GM11168 (cell line): ENCODE results near the gene RALGAPA1.
"Not testable (repeated sequence)": the region's sequence is repeated elsewhere in the genome, so short reads cannot be mapped to it uniquely, and the experiment has no call there.

Source experiments
- in situ Hi-C: fragments of 300-500 bp; cut with MboI; formaldehyde crosslinking; loops from one replicate; pipeline ENCODE4 v1.12.0; 2022; ENCODE audit warnings: low sequenced_read_pairs; ENCODE audit not compliant: unreplicated experiment

The RALGAPA1 gene

DNA sequence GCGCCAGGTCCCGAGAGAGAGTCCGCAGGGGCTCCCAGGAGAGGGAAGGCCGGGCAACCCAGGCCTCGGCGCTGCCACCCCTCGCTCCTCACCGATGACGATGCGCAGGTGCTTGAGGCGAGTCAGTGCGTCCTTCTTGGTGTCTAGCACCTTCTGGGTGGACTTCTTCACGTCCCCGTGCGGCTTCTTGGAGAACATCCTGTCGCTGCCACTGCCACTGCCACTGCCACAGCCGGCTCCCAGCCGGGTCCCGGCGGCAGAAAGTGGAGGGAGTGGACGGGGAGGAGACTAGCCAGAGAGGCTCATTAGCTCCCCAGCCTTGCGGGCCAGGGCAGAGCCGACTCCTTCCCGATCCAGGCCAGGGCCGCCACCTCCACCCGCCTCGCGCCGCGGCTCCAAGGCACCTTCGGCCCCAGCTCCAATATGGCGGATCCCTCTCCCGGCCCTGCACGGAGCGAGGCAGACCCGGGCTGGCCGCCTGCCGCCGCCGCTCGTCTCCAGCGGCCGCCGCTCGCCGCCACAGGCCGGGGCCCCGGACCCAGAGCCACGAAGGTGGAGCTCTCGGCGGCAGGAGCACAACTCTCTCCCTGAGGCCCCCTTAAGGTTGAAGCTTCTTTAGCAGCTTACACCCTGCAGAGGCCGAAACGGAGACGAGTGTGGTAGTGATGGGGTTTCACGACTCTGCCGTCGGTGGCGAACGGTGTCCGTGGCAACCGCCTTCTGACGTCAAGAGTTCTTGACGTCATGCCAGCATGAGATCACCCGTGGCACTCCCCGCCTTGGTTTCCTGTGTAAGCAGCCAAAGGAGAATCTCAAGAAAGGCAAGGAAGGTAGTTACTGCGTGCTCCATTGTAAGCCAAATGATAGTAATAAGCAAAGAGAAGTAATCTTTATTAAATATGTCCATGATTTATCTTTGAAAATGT lies at the start of gene RALGAPA1:
Gene RALGAPA1, minus strand, starts transcription at position 658 of the 926 bp plus-strand sequence. Its CDS starts 460 bp downstream, at position 198.
- in situ Hi-C loops, result not testable (repeated sequence)

DNA sequence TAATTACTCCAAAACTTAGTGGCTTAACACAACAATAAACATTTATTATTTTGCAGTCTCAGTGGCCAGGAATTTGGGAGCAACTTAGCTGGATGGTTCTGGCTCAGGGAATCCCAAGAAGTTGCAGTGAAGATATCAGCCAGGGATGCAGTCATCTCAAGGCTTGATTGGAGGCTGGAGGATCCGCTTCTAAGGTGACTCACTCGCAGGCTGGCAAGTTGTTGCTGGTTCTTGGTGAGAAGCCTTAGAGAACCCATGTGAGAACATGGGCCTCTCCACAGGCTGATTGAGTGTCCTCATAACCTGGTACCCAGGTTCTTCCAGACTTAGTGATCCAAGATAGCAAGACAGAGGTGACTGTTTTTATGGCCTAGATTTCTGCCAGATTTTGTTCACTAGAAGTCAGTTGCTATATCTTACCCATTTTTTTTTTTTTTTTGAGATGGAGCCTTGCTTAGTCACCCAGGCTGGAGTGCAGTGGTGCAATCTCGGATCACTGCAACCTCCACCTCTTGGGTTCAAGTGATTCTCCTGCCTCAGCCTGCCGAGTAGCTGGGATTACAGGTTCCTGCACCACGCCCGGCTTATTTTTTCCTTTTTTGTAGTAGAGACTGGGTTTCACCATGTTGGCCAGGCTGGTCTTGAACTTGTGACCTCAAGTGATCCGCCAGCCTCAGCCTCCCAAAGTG lies 49.6 kb upstream of the RALGAPA1 start:
- in situ Hi-C loops, result no loop called here

DNA sequence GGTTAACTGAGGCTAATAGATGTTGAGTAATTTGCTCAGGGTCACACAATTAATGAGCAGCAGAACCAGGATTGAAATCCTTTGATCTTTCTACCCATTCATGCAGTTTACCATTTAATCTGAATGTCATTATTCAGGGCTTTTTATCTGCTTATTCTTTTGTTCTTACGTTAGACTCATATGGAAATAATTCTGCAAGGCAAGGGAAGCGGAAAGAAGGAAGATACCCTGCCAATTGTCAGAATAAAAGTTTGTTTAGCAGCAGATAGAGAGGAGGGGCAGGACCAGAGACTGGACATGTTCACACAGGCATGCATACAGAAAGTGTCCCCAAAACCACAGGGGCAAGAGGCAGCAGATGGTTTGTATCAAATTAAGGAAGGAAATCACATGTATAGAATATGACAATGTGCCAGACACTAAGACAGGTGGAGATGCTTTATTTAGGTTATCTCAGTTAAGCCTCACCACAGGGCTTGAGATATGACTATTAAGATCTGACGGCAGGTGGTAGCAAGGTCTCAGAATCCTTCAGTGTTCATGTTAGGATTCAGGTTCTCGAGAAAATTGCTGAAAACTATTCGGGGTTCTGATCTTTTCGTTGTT lies 46.9 kb upstream of the RALGAPA1 start:
- in situ Hi-C loops, result no loop called here

DNA sequence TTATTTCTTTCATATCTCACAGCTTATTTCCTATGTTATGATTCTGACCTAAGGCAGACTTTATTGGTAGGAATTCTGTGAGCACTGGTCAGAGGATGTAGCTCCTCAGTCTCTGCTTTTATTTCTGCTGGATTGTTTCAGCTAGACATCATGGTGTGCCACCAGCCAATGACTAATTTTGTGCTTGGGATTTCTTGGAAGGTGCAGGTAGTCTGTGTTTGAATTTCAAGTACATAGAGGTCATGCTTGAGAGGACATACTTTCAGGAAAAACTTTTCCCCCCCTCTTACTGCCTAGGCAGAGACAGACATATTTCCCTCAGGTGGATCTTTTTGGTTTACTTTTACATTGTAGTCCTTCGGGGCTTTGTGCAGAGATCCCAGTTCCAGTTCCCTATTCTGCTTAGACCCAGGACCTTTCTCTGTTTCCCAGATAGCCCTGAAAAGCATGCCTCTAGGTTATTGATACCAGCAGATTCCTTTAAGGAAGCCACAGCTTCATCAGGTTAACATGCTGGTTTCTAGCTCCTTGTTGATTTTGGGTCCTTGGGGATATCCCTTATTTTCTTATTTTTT lies 45.7 kb upstream of the RALGAPA1 start:
- in situ Hi-C loops, result no loop called here

DNA sequence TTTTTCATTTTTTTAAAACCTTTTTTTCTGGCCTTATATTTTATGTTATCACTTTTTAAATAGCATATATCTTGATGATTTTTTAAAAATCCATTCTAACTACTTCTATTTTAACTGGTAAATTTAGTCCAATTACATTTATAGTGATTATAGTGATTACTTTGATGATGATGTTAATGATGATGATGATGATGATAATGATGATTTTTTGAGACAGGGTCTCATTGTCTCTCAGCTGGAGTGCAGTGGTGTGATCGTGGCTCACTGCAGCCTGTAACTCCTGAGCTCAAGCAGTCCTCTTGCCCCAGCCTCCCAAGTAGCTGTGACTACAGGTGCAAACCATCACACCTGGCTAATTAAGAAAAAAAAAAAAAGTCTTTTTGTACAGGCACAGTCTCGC lies 44.1 kb upstream of the RALGAPA1 start:
- in situ Hi-C loops, result no loop called here

DNA sequence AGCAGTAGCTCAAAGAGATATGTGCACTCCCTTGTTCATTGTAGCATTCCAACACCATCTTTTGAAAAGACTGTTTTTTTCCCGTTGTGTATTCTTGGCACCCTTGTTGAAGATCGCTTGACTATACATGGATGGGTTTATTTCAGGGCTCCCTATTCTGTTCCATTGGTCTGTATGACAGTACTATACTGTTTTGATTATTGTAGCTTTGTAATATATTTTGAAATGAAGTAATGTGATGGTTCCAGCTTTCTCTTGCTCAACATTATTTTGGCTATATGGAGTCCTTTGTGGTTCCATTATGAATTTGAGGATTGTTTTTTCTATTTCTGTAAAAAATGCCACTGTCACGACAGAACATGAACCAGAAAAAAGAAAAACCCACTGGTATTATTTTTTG lies 42.7 kb upstream of the RALGAPA1 start:
- in situ Hi-C loops, result no loop called here

DNA sequence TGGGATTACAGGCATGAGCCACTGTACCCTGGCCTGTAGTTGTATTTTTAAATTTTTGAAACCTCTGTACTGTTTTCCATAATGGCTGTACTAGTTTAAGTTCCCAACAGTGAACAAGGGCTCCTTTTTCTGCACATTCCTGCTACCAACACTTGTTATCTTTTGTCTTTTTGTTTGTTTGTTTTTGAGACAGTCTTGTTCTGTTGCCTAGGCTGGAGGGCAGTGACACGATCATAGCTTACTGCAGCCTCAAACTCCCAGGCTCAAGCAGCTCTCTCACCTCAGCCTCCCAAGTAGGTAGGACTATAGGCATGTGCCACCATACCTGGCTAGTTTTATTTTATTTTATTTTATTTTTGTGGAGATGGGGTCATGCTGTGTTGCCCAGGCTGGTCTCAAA lies 40.0 kb upstream of the RALGAPA1 start:
- in situ Hi-C loops, result no loop called here

DNA sequence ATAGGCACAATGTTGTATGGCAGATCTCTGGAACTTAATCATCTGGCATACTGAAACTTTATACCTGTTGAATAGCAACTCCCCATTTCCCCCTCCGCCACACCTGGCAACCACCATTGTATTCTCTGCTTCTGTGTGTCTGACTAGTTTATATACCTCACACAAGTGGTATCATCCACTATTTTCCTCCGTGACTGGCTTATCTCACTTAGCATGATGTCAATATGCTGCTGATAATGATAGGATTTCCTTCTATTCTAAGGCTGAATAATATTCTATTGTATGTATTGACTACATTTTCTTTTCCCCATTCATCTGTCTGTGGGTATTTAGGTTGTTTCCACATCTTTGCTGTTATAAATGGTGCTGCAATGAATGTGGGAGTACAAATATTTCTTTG lies 38.5 kb upstream of the RALGAPA1 start:
- in situ Hi-C loops, result no loop called here

DNA sequence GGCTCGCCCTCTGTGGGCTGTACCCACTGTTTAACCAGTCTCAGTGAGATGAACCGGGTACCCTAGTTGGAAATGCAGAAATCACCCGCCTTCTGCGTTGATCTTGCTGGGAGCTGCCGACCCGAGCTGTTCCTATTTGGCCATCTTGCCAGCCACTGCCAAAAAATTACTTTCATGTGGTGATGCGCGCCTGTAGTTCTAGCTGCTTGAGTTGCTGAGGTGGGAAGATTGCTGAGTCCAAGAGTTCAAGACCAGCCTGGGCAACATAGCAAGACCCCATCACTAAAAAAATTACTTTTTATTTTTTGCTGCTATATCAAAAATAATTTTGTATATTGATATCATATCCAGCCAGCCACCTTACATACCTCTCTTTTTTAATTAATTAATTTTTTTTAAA lies 35.4 kb upstream of the RALGAPA1 start:
- in situ Hi-C loops, result no loop called here

DNA sequence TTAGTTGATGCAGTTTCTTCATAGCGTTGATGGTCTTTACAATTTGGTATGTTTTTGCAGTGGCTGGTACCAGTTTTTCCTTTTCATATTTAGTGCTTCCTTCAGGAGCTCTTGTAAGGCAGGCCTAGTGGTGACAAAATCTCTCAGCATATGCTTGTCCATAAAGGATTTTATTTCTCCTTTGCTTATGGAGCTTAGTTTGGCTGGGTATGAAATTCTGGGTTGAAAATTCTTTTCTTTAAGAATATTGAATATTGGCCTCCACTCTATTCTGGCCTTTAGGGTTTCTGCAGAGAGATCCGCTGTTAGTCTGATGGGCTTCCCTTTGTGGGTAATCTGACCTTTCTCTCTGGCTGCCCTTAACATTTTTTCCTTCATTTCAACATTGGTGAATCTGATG lies 33.1 kb upstream of the RALGAPA1 start:
- in situ Hi-C loops, result not testable (repeated sequence)

DNA sequence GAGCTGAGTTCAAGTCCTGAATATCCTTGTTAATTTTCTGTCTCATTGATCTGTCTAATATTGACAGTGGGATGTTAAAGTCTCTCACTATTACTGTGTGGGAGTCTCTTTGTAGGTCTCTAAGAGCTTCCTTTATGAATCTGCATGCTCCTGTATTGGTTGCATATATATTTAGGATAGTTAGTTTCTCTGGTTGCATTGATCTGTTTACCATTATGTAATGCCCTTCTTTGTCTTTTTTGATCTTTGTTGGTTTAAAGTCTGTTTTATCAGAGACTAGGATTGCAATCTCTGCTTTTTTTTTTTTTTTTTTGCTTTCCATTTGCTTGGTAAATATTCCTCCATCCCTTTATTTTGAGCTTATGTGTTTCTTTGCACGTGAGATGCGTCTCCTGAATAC lies 32.6 kb upstream of the RALGAPA1 start:
- in situ Hi-C loops, result not testable (repeated sequence)

DNA sequence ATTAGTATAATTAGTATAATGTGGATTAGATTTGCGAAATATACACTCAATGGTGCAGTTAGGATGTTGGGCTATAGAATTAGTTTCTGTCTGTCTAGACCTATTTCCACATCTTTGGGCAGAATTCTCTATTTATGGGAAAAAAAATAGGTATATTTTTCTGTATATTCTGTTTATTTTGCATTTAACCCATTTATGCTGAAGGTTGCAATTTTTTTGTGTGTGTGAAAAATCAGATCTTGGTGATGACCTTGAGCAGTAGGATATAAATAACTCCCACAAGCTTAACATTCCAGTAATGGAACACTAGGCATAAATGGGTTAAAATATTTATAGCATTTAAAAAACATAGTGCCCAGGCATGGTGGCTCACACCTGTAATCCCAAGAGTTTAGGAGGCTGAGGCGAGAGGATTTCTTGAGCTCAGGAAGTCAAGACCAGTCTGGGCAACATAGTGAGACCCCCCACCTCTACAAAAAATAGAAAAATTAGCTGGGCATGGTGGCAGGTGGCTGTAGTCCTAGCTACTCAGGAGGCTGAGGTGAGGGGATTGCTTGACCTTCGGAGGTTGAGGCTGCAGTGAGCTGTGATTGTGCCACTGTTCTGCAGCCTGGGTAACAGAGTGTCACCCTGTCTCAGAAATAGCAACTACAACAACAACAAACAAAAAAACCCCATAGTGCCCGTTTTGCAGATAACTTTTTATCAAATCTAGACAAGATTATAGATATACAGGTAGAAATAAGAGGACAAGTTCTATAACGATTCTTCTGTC lies 26.3 kb upstream of the RALGAPA1 start:
- in situ Hi-C loops, result no loop called here

DNA sequence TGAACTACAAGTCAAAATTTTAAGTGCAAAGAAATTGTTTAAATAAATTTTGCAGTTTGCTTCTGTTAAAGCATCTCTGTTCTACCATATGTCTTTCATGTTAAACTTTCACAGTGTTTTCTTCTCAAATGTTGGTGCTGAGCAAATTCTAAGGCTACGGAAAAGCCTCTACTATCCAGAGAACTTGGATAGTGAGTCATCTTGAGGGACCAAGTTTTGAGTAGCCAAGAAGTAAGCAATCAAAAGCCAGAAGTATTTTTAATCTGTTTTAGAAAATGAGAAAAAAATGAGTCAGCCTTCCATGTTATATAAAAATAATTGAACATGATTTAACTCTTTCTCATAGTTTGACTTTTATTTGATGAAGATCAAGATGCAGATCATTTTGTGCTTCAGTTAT lies 20.4 kb upstream of the RALGAPA1 start:
- in situ Hi-C loops, result no loop called here

DNA sequence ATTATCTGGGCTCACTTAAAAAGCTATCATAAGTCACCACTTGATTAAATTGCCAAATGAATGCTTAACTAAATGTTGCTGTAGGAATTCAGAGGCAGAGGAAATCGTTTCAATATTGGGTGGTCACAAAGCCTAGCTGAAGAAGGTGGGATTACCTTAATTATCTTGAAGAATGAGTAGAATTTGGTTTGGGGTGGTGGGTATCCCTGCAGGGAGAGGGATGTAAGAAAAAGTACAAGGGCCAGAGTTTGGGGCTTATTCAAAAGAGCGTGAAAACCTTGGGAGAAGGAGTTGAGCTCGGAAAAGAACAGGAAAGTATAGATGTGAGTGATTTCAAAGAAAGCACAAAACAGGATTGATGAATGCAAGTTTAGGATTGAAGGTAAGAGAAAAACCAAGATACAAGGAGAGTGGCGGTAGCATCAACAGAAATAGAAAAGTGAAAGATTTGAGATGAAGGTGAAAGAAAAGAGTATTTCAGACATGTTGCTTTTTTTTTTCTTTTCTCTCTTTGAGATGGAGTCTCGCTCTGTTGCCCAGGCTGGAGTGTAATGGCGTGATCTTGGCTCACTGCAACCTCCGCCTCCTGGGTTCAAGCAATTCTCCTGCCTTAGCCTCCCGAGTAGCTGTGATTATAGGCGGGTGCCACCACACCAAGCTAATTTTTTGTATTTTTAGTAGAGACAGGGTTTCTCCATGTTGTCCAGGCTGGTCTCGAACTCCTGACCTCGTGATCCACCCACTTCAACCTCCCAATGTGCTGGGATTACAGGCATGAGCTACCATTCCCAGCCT lies 18.8 kb upstream of the RALGAPA1 start:
- in situ Hi-C loops, result no loop called here

DNA sequence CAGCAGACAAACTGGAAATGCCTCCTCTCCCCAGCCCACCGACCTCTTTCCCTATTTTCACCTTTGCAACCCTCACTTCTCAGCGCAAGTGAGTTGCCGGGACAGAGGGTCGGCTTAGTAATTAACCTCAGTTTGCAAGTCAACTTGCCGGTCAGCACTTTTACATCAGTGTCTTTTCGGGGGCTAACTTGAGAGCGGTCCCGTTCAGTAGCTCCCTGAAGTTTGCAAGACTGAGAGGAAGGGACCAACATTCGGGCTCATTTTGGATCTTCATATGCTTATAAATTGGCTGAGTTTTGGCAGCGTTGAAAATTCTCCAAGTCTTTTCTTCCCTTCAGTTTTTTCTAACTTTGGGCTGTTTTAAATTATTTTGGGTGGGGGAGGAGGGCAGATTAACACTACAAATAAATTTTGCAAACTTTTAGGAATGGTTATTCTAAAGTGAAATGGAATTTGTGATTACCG lies 17.9 kb upstream of the RALGAPA1 start:
- in situ Hi-C loops, result no loop called here

DNA sequence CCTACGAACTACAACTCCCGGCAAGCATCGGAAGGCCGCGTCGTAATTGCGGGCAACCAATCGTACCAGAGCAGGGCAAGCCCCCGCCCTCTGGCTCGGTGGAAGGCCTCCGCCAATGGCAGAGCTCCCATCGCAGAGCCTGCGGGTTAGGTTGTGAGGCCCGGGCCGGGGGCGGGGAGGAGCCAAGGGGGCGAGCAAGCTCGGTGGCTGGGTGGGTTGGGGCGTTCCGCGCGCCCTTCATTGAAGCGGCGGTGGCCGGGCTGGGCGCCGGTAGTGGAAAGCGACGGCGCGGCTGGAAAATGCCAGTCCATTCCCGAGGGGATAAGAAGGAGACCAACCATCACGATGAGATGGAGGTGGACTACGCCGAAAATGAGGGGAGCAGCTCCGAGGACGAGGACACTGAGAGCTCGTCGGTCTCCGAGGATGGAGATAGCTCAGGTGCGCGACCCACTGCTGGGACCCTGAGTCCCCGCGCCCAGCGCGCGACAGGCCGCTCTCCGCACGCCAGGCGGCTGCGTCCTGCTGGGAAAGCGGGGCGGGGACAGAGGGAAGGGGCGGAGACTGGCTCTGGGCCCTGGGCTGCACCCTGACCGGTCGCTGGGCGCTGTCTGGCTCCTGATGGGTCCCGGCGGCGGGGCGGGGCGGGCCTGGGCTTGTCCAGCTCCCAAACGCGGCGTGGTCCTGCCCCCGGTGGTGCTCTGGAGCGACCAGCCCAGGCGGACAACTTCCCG lies 17.3 kb upstream of the RALGAPA1 start, which contains the start of gene BRMS1L:
Gene BRMS1L, plus strand, starts transcription at position 121 of the 734 bp plus-strand sequence. Its CDS starts 179 bp downstream, at position 300.
- in situ Hi-C loops, result no loop called here

DNA sequence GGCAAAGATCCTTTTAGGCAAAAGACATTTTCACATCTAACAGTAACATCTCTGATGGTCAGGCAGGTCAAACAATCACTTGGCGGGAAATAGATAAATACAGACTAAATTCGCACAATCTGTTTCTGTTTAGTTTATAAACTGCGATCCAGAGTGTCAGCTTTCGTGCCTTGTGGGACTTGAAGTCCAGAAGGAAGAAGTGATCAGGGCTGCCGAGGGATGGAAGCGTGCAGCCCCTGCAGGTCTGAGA lies 16.8 kb upstream of the RALGAPA1 start:
- in situ Hi-C loops, result no loop called here

DNA sequence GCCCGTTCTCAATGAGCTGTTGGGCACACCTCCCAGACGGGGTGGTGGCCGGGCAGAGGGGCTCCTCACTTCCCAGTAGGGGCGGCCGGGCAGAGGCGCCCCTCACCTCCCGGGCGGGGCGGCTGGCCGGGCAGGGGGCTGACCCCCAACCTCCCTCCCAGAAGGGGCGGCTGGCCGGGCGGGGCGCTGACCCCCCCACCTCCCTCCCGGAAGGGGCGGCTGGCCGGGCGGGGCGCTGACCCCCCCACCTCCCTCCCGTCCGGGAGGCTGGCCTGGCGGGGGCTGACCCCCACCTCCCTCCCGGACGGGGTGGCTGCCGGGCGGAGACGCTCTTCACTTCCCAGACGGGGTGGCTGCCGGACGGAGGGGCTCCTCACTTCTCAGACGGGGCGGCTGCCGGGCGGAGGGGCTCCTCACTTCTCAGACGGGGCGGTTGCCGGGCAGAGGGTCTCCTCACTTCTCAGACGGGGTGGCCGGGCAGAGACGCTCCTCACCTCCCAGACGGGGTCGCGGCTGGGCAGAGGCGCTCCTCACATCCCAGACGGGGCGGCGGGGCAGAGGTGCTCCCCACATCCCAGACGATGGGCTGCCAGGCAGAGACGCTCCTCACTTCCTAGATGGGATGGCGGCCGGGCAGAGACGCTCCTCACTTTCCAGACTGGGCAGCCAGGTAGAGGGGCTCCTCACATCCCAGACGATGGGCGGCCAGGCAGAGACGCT lies 15.5 kb upstream of the RALGAPA1 start:
- in situ Hi-C loops, result not testable (repeated sequence)
